ENCODE measurements around the gene FHIT. TPM values are rescaled to one million over a fixed set of nuclear protein-coding genes. Genes with fewer than 3 reads are reported as not detected.

FHIT gene
- polyA plus RNA-seq, 1 donor: 35.8 TPM

GRCh38 chr3:60015032-60015705 is 1236.1 kb downstream of the FHIT start:
- 100% methylated on average over 1 of the region's 6 CpGs for WGBS (ENCODE audit: insufficient coverage, low lambda C conversion rate)
- Histone ChIP-seq H3K4me3 (ENCODE audit: low read length) (no peak overlapping the region), H3K27me3 (ENCODE audit: control insufficient read depth, insufficient read depth, low read length) (no peaks in the 10 kb centered on the region), H3K4me1 (ENCODE audit: control insufficient read depth, insufficient read depth, low read length) (no peaks in the 10 kb centered on the region), H3K9me3 (ENCODE audit: control insufficient read depth, low read depth, low read length) (no peaks in the 10 kb centered on the region), H3K27ac (ENCODE audit: low read length) (no peak overlapping the region), H3K36me3 (ENCODE audit: control insufficient read depth, insufficient read depth, low read length) (no peaks in the 10 kb centered on the region)
- no peak for DNase-seq

DNA sequence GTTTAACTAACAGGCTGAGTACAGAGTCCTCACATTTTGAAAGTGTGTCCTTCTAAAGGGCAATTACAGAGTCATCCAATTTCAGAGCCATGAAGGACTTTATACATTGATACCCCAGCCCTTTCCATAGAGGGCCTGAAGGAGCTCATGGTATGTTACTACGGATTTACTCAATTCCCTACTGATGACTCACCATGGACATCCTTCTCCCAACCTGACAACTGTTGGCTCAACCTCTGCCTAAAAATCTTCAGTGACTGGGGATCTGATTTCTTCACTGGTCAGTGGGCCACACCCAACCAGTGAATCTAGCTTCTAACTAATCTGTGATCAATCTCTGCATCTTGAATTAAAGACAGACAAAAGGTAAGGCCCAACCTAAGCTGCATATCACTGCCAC is 1238.0 kb downstream of the FHIT start:
- no peaks in the 10 kb centered on the region for H3K27me3 ChIP-seq (ENCODE audit: control insufficient read depth, insufficient read depth, low read length)
- H3K4me3 ChIP-seq (ENCODE audit: low read length): no peak overlapping the region
- DNase-seq: no peak
- H3K9me3 ChIP-seq (ENCODE audit: control insufficient read depth, low read depth, low read length): no peaks in the 10 kb centered on the region
- no peak overlapping the region for H3K27ac ChIP-seq (ENCODE audit: low read length)
- WGBS (ENCODE audit: insufficient coverage, low lambda C conversion rate): no CpG with 5 or more reads among the region's 1 CpG
- H3K4me1 ChIP-seq (ENCODE audit: control insufficient read depth, insufficient read depth, low read length): no peaks in the 10 kb centered on the region
- no peaks in the 10 kb centered on the region for H3K36me3 ChIP-seq (ENCODE audit: control insufficient read depth, insufficient read depth, low read length)

GRCh38 chr3:60011218-60011617 is 1240.0 kb downstream of the FHIT start:
- no peak for DNase-seq
- Histone ChIP-seq H3K9me3 (ENCODE audit: control insufficient read depth, low read depth, low read length) (no peaks in the 10 kb centered on the region), H3K27ac (ENCODE audit: low read length) (no peak overlapping the region), H3K4me1 (ENCODE audit: control insufficient read depth, insufficient read depth, low read length) (no peaks in the 10 kb centered on the region), H3K36me3 (ENCODE audit: control insufficient read depth, insufficient read depth, low read length) (no peaks in the 10 kb centered on the region), H3K27me3 (ENCODE audit: control insufficient read depth, insufficient read depth, low read length) (no peaks in the 10 kb centered on the region), H3K4me3 (ENCODE audit: low read length) (no peak overlapping the region)
- WGBS (ENCODE audit: insufficient coverage, low lambda C conversion rate): 100% methylated on average over 4 of the region's 9 CpGs

DNA sequence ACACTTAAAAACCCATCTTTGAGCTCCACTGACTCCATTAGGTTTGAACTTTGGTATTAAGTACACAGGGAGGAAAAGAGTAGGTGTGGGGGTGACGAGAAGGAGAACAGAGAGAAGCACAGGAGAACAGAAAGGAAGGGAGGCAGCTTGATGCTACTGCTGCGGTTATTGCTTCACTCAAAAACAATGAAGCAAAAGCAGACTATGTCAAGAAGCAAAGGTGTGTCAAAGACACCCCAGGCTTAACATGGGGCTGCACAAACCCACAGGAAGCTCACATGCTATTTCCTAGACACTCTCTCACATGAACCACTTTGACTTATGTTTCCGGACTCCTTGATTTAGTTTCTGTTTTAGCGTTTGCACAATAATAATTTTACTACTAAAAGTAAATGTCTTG is 1240.5 kb downstream of the FHIT start:
- no peak overlapping the region for H3K4me3 ChIP-seq (ENCODE audit: low read length)
- no peaks in the 10 kb centered on the region for H3K4me1 ChIP-seq (ENCODE audit: control insufficient read depth, insufficient read depth, low read length)
- H3K27ac ChIP-seq (ENCODE audit: low read length): no peak overlapping the region
- no peaks in the 10 kb centered on the region for H3K27me3 ChIP-seq (ENCODE audit: control insufficient read depth, insufficient read depth, low read length)
- 92% methylated on average over 2 of the region's 4 CpGs for WGBS (ENCODE audit: insufficient coverage, low lambda C conversion rate)
- no peaks in the 10 kb centered on the region for H3K9me3 ChIP-seq (ENCODE audit: control insufficient read depth, low read depth, low read length)
- DNase-seq: peak; percentile 2 to 20
- no peaks in the 10 kb centered on the region for H3K36me3 ChIP-seq (ENCODE audit: control insufficient read depth, insufficient read depth, low read length)

GRCh38 chr3:60009931-60010478 is 1241.2 kb downstream of the FHIT start:
- H3K36me3 ChIP-seq (ENCODE audit: control insufficient read depth, insufficient read depth, low read length): no peaks in the 10 kb centered on the region
- no peaks in the 10 kb centered on the region for H3K27me3 ChIP-seq (ENCODE audit: control insufficient read depth, insufficient read depth, low read length)
- no peak for DNase-seq
- no CpG with 5 or more reads among the region's 3 CpGs for WGBS (ENCODE audit: insufficient coverage, low lambda C conversion rate)
- no peaks in the 10 kb centered on the region for H3K4me1 ChIP-seq (ENCODE audit: control insufficient read depth, insufficient read depth, low read length)
- no peak overlapping the region for H3K4me3 ChIP-seq (ENCODE audit: low read length)
- no peak overlapping the region for H3K27ac ChIP-seq (ENCODE audit: low read length)
- H3K9me3 ChIP-seq (ENCODE audit: control insufficient read depth, low read depth, low read length): no peaks in the 10 kb centered on the region

GRCh38 chr3:60001369-60001768 is 1249.9 kb downstream of the FHIT start:
- no peaks in the 10 kb centered on the region for H3K9me3 ChIP-seq (ENCODE audit: control insufficient read depth, low read depth, low read length)
- H3K4me3 ChIP-seq (ENCODE audit: low read length): no peak overlapping the region
- H3K36me3 ChIP-seq (ENCODE audit: control insufficient read depth, insufficient read depth, low read length): no peaks in the 10 kb centered on the region
- no peak for DNase-seq
- H3K27ac ChIP-seq (ENCODE audit: low read length): no peak overlapping the region
- no peaks in the 10 kb centered on the region for H3K4me1 ChIP-seq (ENCODE audit: control insufficient read depth, insufficient read depth, low read length)
- 100% methylated on average over 1 of the region's 6 CpGs for WGBS (ENCODE audit: insufficient coverage, low lambda C conversion rate)
- no peaks in the 10 kb centered on the region for H3K27me3 ChIP-seq (ENCODE audit: control insufficient read depth, insufficient read depth, low read length)

DNA sequence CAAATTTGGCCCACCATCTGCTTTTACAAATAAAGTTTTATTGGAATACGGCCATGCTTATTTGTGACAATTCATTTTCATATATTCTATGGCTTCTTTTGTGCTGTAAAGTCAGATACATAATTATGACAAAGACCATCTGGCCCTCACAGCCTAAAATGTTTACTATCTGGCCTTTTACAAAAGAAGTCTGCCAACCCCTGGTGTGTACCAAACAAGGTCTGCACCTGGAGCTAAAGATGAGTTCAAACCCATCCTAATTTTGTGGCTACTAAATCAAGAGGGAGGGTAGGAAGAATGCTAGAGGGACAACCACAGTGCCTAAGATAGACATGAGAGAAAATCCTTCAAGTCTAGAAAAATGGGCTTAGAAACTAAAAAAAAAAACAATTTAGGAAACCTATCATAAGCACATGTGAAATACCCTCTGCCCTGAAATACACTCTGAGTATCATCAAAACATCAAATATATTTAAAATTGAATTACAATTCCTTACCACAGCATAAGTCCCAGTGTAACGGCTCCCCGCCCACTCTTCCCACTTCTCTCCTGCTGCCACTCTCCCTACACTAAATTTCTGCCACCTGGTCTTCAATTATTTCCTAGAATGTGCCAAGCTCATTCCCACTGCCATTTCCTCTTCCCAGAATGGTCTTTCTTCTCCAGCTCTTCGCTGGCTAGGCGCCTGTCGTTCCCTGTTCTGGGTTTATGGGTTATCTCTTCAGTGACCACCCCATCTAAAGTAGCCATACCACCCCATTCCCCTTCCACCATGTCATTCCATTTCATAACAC is 1250.7 kb downstream of the FHIT start:
- H3K4me3 ChIP-seq (ENCODE audit: low read length): no peak overlapping the region
- no peaks in the 10 kb centered on the region for H3K4me1 ChIP-seq (ENCODE audit: control insufficient read depth, insufficient read depth, low read length)
- H3K27me3 ChIP-seq (ENCODE audit: control insufficient read depth, insufficient read depth, low read length): no peaks in the 10 kb centered on the region
- no peaks in the 10 kb centered on the region for H3K9me3 ChIP-seq (ENCODE audit: control insufficient read depth, low read depth, low read length)
- H3K27ac ChIP-seq (ENCODE audit: low read length): no peak overlapping the region
- no peak for DNase-seq
- WGBS (ENCODE audit: insufficient coverage, low lambda C conversion rate): 100% methylated on average over 2 of the region's 6 CpGs
- no peaks in the 10 kb centered on the region for H3K36me3 ChIP-seq (ENCODE audit: control insufficient read depth, insufficient read depth, low read length)

DNA sequence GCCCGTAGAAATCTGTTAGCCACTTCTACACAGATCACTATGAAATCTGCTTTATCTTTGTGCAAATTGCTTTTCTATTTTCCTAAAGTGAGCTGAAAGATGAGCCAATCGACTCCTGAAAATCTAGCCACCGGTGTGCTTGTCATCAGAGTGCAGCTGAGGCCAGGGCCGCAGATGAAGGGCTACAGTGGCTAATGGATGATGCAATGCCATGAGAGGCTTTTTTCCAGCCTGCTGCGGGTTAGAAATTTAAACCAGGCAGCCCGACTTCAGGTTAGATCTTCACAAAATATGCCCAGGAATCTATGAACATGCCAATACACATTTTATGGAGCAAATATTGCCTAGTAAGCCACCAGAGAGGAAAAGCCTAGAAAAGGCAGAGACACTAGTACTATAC is 1253.2 kb downstream of the FHIT start:
- Histone ChIP-seq H3K27ac (ENCODE audit: low read length) (no peak overlapping the region), H3K4me3 (ENCODE audit: low read length) (no peak overlapping the region), H3K9me3 (ENCODE audit: control insufficient read depth, low read depth, low read length) (no peaks in the 10 kb centered on the region), H3K4me1 (ENCODE audit: control insufficient read depth, insufficient read depth, low read length) (no peaks in the 10 kb centered on the region), H3K36me3 (ENCODE audit: control insufficient read depth, insufficient read depth, low read length) (no peaks in the 10 kb centered on the region), H3K27me3 (ENCODE audit: control insufficient read depth, insufficient read depth, low read length) (no peaks in the 10 kb centered on the region)
- no peak for DNase-seq
- no CpG with 5 or more reads among the region's 6 CpGs for WGBS (ENCODE audit: insufficient coverage, low lambda C conversion rate)

DNA sequence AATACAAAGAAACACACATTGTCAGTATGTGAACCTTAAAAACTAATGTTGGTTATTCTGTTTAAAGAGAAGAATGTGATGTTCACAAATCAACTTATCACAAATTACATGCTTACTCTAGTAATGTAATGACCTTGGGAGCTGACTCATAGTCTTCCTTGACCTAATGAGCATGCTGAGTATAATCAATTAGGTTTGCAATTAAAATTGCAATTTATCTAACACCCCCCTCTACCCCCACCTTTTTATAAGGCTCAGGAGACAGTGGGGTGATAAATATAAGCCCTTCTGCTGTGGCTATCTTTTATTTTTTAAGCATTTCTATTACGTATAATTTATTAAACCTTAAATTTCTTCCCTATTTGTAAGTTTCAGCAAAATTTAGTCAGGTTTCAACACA is 1253.7 kb downstream of the FHIT start:
- no peak overlapping the region for H3K27ac ChIP-seq (ENCODE audit: low read length)
- no peaks in the 10 kb centered on the region for H3K4me1 ChIP-seq (ENCODE audit: control insufficient read depth, insufficient read depth, low read length)
- no peaks in the 10 kb centered on the region for H3K27me3 ChIP-seq (ENCODE audit: control insufficient read depth, insufficient read depth, low read length)
- WGBS (ENCODE audit: insufficient coverage, low lambda C conversion rate): 100% methylated on average over 1 of the region's 1 CpG
- no peaks in the 10 kb centered on the region for H3K36me3 ChIP-seq (ENCODE audit: control insufficient read depth, insufficient read depth, low read length)
- no peaks in the 10 kb centered on the region for H3K9me3 ChIP-seq (ENCODE audit: control insufficient read depth, low read depth, low read length)
- no peak for DNase-seq
- no peak overlapping the region for H3K4me3 ChIP-seq (ENCODE audit: low read length)

- no CpG with 5 or more reads among the region's 2 CpGs for WGBS (ENCODE audit: insufficient coverage, low lambda C conversion rate)
- no peak overlapping the region for H3K27ac ChIP-seq (ENCODE audit: low read length)
- H3K4me3 ChIP-seq (ENCODE audit: low read length): no peak overlapping the region
- no peak for DNase-seq
- H3K9me3 ChIP-seq (ENCODE audit: control insufficient read depth, low read depth, low read length): no peaks in the 10 kb centered on the region
- no peaks in the 10 kb centered on the region for H3K36me3 ChIP-seq (ENCODE audit: control insufficient read depth, insufficient read depth, low read length)
- no peaks in the 10 kb centered on the region for H3K27me3 ChIP-seq (ENCODE audit: control insufficient read depth, insufficient read depth, low read length)
- H3K4me1 ChIP-seq (ENCODE audit: control insufficient read depth, insufficient read depth, low read length): no peaks in the 10 kb centered on the region
Measured at GRCh38 chr3:59996056-59996455, 1255.2 kb downstream of the FHIT start.

Measured in large intestine (tissue), 3 donors.